Parathyroid adenoma (tissue), 2 donors: ENCODE data around the gene TMEM89.

Source experiments
- H2AFZ ChIP-seq: fragments of 300-600 bp; sonication (generic); one replicate; pipeline ENCODE4 v1.7.0; 2017; ENCODE audit warnings: antibody characterized with exemption, mild to moderate bottlenecking
- H3K27ac ChIP-seq: fragments of 300-600 bp; sonication (generic); one replicate; pipeline ENCODE4 v1.7.0; 2017
- H3K27me3 ChIP-seq: fragments of 300-600 bp; sonication (generic); one replicate; pipeline ENCODE4 v1.7.0; 2017; ENCODE audit warnings: low read length; ENCODE audit not compliant: control insufficient read depth, insufficient read depth
- H3K36me3 ChIP-seq: fragments of 300-600 bp; sonication (generic); one replicate; pipeline ENCODE4 v1.7.0; 2017; ENCODE audit warnings: low read length; ENCODE audit not compliant: control insufficient read depth, insufficient read depth
- H3K4me1 ChIP-seq: fragments of 300-600 bp; sonication (generic); one replicate; pipeline ENCODE4 v1.7.0; 2017; ENCODE audit warnings: control low read depth
- H3K4me2 ChIP-seq: fragments of 300-600 bp; sonication (generic); one replicate; pipeline ENCODE4 v1.7.0; 2017; ENCODE audit warnings: low read length
- H3K4me3 ChIP-seq: fragments of 300-600 bp; sonication (generic); one replicate; pipeline ENCODE4 v1.7.0; 2017; ENCODE audit warnings: low read depth, low read length
- H3K79me2 ChIP-seq: fragments of 300-600 bp; sonication (generic); one replicate; pipeline ENCODE4 v1.7.0; 2017; ENCODE audit warnings: control low read depth
- H3K9ac ChIP-seq: fragments of 300-600 bp; sonication (generic); one replicate; pipeline ENCODE4 v1.7.0; 2017; ENCODE audit warnings: mild to moderate bottlenecking
- H3K9me3 ChIP-seq: fragments of 300-600 bp; sonication (generic); one replicate; pipeline ENCODE4 v1.7.0; 2017; ENCODE audit warnings: low read length; ENCODE audit not compliant: control insufficient read depth
- CTCF ChIP-seq: fragments of 300-600 bp; sonication (generic); IDR thresholded peaks from one replicate; pipeline ENCODE4 v1.7.0; 2017; ENCODE audit warnings: antibody characterized with exemption, mild to moderate bottlenecking
- donor health status: primary hyperparathyroidism.

The TMEM89 gene

GRCh38 chr3:48585411-48585810 lies 36.2 kb downstream of the TMEM89 start:
- H3K27me3 ChIP-seq: no peaks in the 10 kb centered on the region
- no peaks in the 10 kb centered on the region for H3K9me3 ChIP-seq
- H3K79me2 ChIP-seq: no peaks in the 10 kb centered on the region

GRCh38 chr3:48584836-48585235 lies 36.7 kb downstream of the TMEM89 start:
- H3K79me2 ChIP-seq: no peaks in the 10 kb centered on the region
- H3K27me3 ChIP-seq: no peaks in the 10 kb centered on the region
- H3K4me1 ChIP-seq: no peaks in the 10 kb centered on the region
- H3K9me3 ChIP-seq: no peaks in the 10 kb centered on the region
- H3K36me3 ChIP-seq: no peaks in the 10 kb centered on the region
- H2AFZ ChIP-seq: no peak overlapping the region
- no peak overlapping the region for H3K4me3 ChIP-seq
- no peak overlapping the region for H3K9ac ChIP-seq
- TF ChIP-seq CTCF: no peak
- H3K4me2 ChIP-seq: no peak overlapping the region
- no peak overlapping the region for H3K27ac ChIP-seq

More at GRCh38 chr3:48585411-48585810, 36.2 kb downstream of the TMEM89 start:
- no peak overlapping the region for H3K4me3 ChIP-seq
- H3K9ac ChIP-seq: no peak overlapping the region
- no peaks in the 10 kb centered on the region for H3K4me1 ChIP-seq
- TF ChIP-seq CTCF: no peak
- H3K27ac ChIP-seq: no peak overlapping the region
- H2AFZ ChIP-seq: no peak overlapping the region
- H3K4me2 ChIP-seq: no peak overlapping the region
- no peaks in the 10 kb centered on the region for H3K36me3 ChIP-seq

GRCh38 chr3:48581621-48582481 lies 39.7 kb downstream of the TMEM89 start:
- Histone ChIP-seq H3K4me1 (no peaks in the 10 kb centered on the region), H3K4me2 (no peak overlapping the region), H3K4me3 (no peak overlapping the region), H3K27me3 (no peaks in the 10 kb centered on the region), H2AFZ (no peak overlapping the region), H3K79me2 (no peaks in the 10 kb centered on the region), H3K9ac (no peak overlapping the region), H3K9me3 (no peaks in the 10 kb centered on the region), H3K36me3 (no peaks in the 10 kb centered on the region), H3K27ac (no peak overlapping the region)
- TF ChIP-seq CTCF: no peak

GRCh38 chr3:48576647-48577046 lies 44.9 kb downstream of the TMEM89 start:
- TF ChIP-seq CTCF: no peak
- H2AFZ ChIP-seq: no peak overlapping the region
- H3K4me2 ChIP-seq: no peak overlapping the region

GRCh38 chr3:48575366-48575765 lies 46.2 kb downstream of the TMEM89 start:
- no peak overlapping the region for H3K4me3 ChIP-seq
- no peaks in the 10 kb centered on the region for H3K4me1 ChIP-seq
- no peaks in the 10 kb centered on the region for H3K79me2 ChIP-seq
- H3K9ac ChIP-seq: no peak overlapping the region
- TF ChIP-seq CTCF: no peak
- H3K27me3 ChIP-seq: no peaks in the 10 kb centered on the region
- no peaks in the 10 kb centered on the region for H3K9me3 ChIP-seq
- H3K27ac ChIP-seq: no peak overlapping the region
- H3K36me3 ChIP-seq: no peaks in the 10 kb centered on the region
- H2AFZ ChIP-seq: no peak overlapping the region
- H3K4me2 ChIP-seq: no peak overlapping the region

More at GRCh38 chr3:48576647-48577046, 44.9 kb downstream of the TMEM89 start:
- H3K9me3 ChIP-seq: no peaks in the 10 kb centered on the region
- H3K27ac ChIP-seq: no peak overlapping the region
- no peak overlapping the region for H3K4me3 ChIP-seq
- H3K9ac ChIP-seq: no peak overlapping the region
- no peaks in the 10 kb centered on the region for H3K79me2 ChIP-seq
- no peaks in the 10 kb centered on the region for H3K4me1 ChIP-seq
- H3K36me3 ChIP-seq: no peaks in the 10 kb centered on the region
- H3K27me3 ChIP-seq: no peaks in the 10 kb centered on the region
